GM12872 (cell line): ENCODE measurements around the gene CAMTA1.

Experiments
- CTCF ChIP-seq: IDR thresholded peaks from 3 replicates; pipeline ENCODE4 v1.5.1; 2011; ENCODE audit warnings: low read depth, mild to moderate bottlenecking, low read length, moderate library complexity; ENCODE audit not compliant: insufficient read depth

Gene CAMTA1

GRCh38 chr1:7702365-7702764 lies 917.1 kb downstream of the CAMTA1 start:
- no peak for TF ChIP-seq CTCF

- no peak for TF ChIP-seq CTCF
Observed at GRCh38 chr1:7703321-7704213, 918.3 kb downstream of the CAMTA1 start.

GRCh38 chr1:7704214-7705047 lies 919.2 kb downstream of the CAMTA1 start:
- TF ChIP-seq CTCF = no peak

- TF ChIP-seq CTCF = no peak
Observed at GRCh38 chr1:7705048-7705907, 920.0 kb downstream of the CAMTA1 start.

- no peak for TF ChIP-seq CTCF
Observed at GRCh38 chr1:7705908-7706216, 920.6 kb downstream of the CAMTA1 start.

GRCh38 chr1:7707527-7707926 lies 922.3 kb downstream of the CAMTA1 start:
- no peak for TF ChIP-seq CTCF

- TF ChIP-seq CTCF = no peak
Observed at GRCh38 chr1:7710859-7711258, 925.6 kb downstream of the CAMTA1 start.
